ENCODE results near the gene ATG9A. TPM values are rescaled to one million over a fixed set of nuclear protein-coding genes. Genes with fewer than 3 reads are reported as not detected.

The ATG9A gene
- total and polyA plus RNA-seq, 9 of the 15 experiments (the other 6 are each of a cell fraction or from before 2014, with no cell fraction given): 0.25 to 65.6 (median 23.4) TPM

DNA sequence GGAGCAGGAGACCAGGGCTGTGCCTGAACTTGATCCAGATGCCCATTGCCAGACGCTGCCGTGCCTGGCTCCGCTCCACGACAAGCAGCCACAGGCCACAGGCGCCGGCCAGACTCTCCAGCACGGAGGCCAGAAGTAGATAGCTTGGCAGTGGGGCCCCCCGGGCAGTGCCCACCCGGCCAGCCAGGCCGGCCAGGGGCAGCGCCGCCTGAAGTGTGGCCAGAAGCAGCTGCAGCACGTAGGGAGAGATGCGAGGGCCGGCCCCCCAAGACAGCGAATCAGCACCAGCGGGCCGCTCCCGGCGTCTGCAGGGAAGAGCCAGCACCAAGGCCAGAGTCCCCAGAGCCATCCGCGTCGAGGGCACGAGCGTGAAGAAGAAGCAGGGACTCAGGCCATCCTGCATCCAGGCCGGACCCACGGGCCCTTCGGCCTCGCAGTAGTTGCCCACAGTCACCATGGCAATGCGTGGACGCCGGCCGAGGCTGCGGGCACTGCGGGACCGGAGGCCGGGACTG, 11.2 kb downstream of the ATG9A start (continued):
- TF ChIP-seq, protein P1, sequence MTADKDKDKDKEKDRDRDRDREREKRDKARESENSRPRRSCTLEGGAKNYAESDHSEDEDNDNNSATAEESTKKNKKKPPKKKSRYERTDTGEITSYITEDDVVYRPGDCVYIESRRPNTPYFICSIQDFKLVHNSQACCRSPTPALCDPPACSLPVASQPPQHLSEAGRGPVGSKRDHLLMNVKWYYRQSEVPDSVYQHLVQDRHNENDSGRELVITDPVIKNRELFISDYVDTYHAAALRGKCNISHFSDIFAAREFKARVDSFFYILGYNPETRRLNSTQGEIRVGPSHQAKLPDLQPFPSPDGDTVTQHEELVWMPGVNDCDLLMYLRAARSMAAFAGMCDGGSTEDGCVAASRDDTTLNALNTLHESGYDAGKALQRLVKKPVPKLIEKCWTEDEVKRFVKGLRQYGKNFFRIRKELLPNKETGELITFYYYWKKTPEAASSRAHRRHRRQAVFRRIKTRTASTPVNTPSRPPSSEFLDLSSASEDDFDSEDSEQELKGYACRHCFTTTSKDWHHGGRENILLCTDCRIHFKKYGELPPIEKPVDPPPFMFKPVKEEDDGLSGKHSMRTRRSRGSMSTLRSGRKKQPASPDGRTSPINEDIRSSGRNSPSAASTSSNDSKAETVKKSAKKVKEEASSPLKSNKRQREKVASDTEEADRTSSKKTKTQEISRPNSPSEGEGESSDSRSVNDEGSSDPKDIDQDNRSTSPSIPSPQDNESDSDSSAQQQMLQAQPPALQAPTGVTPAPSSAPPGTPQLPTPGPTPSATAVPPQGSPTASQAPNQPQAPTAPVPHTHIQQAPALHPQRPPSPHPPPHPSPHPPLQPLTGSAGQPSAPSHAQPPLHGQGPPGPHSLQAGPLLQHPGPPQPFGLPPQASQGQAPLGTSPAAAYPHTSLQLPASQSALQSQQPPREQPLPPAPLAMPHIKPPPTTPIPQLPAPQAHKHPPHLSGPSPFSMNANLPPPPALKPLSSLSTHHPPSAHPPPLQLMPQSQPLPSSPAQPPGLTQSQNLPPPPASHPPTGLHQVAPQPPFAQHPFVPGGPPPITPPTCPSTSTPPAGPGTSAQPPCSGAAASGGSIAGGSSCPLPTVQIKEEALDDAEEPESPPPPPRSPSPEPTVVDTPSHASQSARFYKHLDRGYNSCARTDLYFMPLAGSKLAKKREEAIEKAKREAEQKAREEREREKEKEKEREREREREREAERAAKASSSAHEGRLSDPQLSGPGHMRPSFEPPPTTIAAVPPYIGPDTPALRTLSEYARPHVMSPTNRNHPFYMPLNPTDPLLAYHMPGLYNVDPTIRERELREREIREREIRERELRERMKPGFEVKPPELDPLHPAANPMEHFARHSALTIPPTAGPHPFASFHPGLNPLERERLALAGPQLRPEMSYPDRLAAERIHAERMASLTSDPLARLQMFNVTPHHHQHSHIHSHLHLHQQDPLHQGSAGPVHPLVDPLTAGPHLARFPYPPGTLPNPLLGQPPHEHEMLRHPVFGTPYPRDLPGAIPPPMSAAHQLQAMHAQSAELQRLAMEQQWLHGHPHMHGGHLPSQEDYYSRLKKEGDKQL (CRISPR knock-in tag; IDR thresholded peaks at IDR 0.05; ENCODE audit: borderline replicate concordance): 0 out of 2 replicates have a peak, but pooled peaks have one; percentile 59
- TF ChIP-seq NCOA1 (IDR thresholded peaks at IDR 0.05; ENCODE audit: low read depth): no peak
- TF ChIP-seq MNT (conservative IDR thresholded peaks at IDR 0.05): no peak
- peak; percentile 38 for TF ChIP-seq CHD1 (IDR thresholded peaks at IDR 0.05; ENCODE audit: low read length)
- no peak for TF ChIP-seq EWSR1 (IDR thresholded peaks at IDR 0.05; ENCODE audit: borderline replicate concordance, low read depth, partially characterized antibody)
- TF ChIP-seq RNF2 (IDR thresholded peaks at IDR 0.05): no peak
- TF ChIP-seq RFX7 (CRISPR knock-in tag; IDR thresholded peaks at IDR 0.05): 0 out of 2 replicates have a peak, but pooled peaks have one; percentile 28
- TF ChIP-seq E2F1 (CRISPR knock-in tag; IDR thresholded peaks at IDR 0.05): 0 out of 2 replicates have a peak, but pooled peaks have one; percentile 11
- TF ChIP-seq, protein P2, sequence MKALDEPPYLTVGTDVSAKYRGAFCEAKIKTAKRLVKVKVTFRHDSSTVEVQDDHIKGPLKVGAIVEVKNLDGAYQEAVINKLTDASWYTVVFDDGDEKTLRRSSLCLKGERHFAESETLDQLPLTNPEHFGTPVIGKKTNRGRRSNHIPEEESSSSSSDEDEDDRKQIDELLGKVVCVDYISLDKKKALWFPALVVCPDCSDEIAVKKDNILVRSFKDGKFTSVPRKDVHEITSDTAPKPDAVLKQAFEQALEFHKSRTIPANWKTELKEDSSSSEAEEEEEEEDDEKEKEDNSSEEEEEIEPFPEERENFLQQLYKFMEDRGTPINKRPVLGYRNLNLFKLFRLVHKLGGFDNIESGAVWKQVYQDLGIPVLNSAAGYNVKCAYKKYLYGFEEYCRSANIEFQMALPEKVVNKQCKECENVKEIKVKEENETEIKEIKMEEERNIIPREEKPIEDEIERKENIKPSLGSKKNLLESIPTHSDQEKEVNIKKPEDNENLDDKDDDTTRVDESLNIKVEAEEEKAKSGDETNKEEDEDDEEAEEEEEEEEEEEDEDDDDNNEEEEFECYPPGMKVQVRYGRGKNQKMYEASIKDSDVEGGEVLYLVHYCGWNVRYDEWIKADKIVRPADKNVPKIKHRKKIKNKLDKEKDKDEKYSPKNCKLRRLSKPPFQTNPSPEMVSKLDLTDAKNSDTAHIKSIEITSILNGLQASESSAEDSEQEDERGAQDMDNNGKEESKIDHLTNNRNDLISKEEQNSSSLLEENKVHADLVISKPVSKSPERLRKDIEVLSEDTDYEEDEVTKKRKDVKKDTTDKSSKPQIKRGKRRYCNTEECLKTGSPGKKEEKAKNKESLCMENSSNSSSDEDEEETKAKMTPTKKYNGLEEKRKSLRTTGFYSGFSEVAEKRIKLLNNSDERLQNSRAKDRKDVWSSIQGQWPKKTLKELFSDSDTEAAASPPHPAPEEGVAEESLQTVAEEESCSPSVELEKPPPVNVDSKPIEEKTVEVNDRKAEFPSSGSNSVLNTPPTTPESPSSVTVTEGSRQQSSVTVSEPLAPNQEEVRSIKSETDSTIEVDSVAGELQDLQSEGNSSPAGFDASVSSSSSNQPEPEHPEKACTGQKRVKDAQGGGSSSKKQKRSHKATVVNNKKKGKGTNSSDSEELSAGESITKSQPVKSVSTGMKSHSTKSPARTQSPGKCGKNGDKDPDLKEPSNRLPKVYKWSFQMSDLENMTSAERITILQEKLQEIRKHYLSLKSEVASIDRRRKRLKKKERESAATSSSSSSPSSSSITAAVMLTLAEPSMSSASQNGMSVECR (CRISPR knock-in tag; IDR thresholded peaks at IDR 0.05): peak; percentile 76; the same call in 1 of the 2 replicates
- TF ChIP-seq RBFOX2 (IDR thresholded peaks at IDR 0.05; ENCODE audit: low read depth, low read length): no peak
- TF ChIP-seq, protein P3, sequence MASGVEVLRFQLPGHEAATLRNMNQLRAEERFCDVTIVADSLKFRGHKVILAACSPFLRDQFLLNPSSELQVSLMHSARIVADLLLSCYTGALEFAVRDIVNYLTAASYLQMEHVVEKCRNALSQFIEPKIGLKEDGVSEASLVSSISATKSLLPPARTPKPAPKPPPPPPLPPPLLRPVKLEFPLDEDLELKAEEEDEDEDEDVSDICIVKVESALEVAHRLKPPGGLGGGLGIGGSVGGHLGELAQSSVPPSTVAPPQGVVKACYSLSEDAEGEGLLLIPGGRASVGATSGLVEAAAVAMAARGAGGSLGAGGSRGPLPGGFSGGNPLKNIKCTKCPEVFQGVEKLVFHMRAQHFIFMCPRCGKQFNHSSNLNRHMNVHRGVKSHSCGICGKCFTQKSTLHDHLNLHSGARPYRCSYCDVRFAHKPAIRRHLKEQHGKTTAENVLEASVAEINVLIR (CRISPR knock-in tag; IDR thresholded peaks at IDR 0.05): no peak
- TF ChIP-seq CREB1 (IDR thresholded peaks at IDR 0.05): no peak; the same call in 1 of the 2 replicates
- TF ChIP-seq CREB1 (CRISPR knock-in tag; IDR thresholded peaks at IDR 0.05): peak; percentile 22; the same call in 1 of the 2 replicates
- TF ChIP-seq GABPB2 (CRISPR knock-in tag; conservative IDR thresholded peaks at IDR 0.05): no peak
